GM12892 (cell line): ENCODE measurements around the gene E2F4.

ENCODE experiments used
- POLR2A ChIP-seq: IDR thresholded peaks from 2 replicates; pipeline ENCODE4 v1.6.1; 2011; ENCODE audit warnings: low read depth, low read length, control low read depth
- POLR2AphosphoS5 ChIP-seq: IDR thresholded peaks from 2 replicates; pipeline ENCODE4 v1.6.1; 2011; ENCODE audit warnings: low read depth, low read length, control low read depth
- TAF1 ChIP-seq: IDR thresholded peaks from 2 replicates; pipeline ENCODE4 v1.6.1; 2011; ENCODE audit warnings: low read depth, mild to moderate bottlenecking, control low read depth, low read length, borderline replicate concordance

DNA sequence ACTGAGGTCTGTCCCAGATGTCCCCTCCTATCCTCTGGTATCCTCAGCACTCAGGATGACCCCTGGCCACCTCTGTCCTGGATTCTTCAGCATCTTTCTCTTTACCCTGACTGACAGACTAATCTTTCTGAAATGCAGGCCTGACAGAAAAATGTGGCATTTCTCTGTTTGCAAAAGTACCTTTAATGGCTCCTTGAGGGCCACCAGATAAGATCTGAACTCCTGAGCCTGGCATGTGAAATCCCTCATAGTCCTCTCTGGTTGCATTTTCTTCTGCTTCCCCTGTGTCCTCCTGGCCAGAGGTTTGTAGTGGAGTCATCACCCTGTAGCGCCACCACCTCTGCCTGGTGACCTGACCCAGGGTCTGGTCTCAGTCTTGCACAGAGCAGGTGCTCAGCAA, 4.9 kb downstream of the E2F4 start:
- TF ChIP-seq POLR2A (no peak), POLR2AphosphoS5 (no peak), TAF1 (no peak)
